GM12801 (cell line): ENCODE results near the gene ZNF354C.

Source experiments
- TF ChIP-seq, protein P1 (sequence below): IDR thresholded peaks from one replicate; pipeline ENCODE4 v1.5.1; 2011; ENCODE audit warnings: control low read depth; ENCODE audit not compliant: insufficient read length; ENCODE audit errors: extremely low read depth

The ZNF354C gene

DNA sequence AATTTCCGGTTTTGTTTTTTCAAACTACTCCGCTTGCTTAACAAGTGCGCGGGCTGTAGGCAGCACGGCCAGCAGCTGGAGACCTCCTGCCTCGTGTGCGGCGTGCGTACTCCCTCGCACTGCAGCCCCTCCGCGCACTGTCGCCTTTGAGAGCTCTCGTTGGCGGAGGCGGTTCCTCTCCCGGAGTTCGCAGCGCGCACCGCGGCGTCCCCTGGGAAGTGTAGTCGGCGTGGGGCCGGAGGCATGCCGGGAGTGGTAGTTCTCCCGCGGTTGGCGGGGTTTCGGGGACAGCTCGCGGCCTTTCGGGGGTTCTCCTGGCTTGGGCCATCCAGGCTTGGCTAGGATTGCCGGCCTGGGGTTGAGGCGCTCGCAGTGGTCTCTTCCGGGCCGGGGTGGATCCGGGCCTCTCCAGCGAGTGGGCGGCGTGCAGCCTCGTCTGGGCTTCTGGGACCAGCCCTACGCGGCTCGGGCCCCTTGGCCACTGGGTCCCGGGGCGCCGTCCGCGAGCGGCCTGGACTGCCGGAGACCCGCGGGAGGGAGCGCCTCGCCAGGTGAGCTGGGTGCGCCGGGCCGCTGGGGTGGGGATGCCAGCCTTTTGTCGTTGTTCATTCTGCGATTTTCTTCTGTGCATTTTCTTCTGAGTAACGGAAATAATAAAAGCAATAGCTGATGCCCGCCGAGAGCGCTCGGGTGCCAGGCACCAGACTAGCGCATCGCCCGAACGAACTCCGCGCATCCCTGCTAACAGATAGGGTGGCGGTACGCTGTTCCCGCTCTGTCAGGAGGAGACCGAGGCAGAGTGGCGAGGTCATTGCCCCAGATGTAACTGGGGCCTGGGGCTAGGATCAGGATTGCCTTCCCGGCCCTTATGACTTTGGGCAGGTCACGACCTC, at the start of gene ZNF354C:
Gene ZNF354C, plus strand, starts transcription at position 258 of the 893 bp plus-strand sequence. CDS start 1,696 bp downstream, outside the sequence.
- TF ChIP-seq, protein P1, sequence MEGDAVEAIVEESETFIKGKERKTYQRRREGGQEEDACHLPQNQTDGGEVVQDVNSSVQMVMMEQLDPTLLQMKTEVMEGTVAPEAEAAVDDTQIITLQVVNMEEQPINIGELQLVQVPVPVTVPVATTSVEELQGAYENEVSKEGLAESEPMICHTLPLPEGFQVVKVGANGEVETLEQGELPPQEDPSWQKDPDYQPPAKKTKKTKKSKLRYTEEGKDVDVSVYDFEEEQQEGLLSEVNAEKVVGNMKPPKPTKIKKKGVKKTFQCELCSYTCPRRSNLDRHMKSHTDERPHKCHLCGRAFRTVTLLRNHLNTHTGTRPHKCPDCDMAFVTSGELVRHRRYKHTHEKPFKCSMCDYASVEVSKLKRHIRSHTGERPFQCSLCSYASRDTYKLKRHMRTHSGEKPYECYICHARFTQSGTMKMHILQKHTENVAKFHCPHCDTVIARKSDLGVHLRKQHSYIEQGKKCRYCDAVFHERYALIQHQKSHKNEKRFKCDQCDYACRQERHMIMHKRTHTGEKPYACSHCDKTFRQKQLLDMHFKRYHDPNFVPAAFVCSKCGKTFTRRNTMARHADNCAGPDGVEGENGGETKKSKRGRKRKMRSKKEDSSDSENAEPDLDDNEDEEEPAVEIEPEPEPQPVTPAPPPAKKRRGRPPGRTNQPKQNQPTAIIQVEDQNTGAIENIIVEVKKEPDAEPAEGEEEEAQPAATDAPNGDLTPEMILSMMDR: no peak

DNA sequence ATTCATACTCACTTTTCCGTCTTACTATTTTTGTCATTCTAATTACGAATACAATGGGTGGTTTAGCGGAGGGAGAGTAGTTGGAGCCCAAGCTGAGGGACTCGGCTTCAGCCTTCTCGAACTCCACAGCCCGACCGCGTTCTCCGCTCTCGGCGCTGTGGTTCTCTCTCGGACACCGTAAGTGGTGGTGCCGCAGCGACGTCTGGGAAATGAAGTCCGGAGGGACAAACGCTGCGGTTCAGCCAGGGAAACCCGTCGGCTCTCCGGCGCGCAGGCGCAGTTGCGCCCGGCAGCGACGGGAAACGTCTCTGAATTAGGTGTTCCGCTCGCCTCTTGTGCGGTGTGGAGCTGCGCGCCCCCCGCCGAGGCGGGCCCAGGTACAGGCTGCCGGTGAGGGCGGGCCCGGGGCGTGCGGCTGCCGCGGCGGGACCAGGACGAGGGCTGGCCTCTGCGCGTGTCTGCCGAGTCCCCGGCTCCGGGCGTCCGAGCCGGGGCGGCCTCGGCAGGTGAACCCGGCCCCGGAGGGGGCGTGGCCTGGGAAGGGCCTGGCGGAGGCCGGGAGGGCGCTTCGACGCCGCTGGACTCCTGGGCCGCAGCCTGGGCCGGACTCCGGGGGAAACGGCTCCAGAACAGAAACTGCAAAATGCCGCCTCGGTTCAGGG, 36.5 kb upstream of the ZNF354C start, which contains the start of gene ZNF879:
Gene ZNF879, plus strand, starts transcription at position 277 of the 662 bp plus-strand sequence. CDS start 1,201 bp downstream, outside the sequence.
- TF ChIP-seq, protein P1: no peak

DNA sequence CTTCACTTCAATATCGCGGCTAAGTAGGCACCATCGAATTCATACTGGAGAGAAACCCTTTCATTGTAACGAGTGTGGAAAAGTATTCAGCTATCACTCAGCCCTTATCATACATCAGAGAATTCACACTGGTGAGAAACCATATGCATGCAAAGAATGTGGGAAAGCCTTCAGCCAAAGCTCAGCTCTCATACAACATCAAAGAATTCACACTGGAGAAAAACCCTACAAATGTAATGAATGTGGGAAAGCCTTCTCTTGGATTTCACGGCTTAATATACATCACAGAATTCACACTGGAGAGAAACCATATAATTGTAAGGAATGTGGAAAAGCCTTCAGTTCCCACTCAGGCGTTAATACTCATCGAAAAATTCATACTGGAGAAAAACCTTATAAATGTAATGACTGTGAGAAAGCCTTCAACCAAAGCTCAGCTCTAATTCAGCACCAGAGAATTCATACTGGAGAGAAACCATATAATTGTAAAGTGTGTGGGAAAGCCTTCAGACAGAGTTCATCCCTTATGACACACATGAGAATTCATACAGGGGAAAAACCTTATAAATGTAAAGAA, 27.1 kb upstream of the ZNF354C start:
- TF ChIP-seq, protein P1: no peak

DNA sequence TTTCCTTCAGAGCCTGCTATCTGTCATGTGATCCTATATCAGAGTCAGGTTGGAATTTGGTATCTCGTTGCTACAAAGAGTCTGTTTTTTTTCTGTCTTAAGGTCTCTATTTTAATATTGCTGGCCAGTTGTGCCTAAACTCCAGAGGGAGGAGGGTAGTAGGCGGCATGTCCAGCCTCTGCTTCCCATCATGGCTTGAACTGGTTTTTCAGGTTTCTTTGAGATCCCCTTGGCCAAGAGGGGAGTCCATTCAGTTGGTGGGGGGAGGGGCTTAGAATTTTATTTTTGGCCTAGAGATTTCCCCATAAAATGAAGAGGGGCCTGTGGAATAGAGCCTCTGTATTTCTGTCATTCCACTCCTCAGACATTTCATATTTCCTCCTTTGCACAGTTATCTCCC, 15.4 kb upstream of the ZNF354C start:
- TF ChIP-seq, protein P1: no peak

DNA sequence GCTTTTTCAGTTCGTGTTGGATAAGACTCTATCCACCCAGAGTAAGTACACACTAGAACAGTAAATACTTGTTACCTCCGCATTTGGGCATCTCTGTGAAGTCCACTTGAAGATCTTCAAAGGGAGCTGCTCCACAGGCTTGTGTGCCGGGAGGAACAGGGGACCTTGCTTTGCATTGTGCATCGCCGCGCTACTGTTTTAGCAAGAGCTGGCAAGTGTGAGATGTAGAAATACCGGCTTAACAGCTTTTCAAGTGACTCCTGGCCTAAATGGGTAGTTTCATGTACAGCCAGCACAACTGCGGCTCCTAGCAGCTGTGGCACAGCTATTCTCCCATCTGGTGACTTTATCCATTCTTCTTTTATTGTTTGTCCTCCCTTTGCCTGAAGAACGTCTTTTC, 8.4 kb upstream of the ZNF354C start:
- TF ChIP-seq, protein P1: no peak

DNA sequence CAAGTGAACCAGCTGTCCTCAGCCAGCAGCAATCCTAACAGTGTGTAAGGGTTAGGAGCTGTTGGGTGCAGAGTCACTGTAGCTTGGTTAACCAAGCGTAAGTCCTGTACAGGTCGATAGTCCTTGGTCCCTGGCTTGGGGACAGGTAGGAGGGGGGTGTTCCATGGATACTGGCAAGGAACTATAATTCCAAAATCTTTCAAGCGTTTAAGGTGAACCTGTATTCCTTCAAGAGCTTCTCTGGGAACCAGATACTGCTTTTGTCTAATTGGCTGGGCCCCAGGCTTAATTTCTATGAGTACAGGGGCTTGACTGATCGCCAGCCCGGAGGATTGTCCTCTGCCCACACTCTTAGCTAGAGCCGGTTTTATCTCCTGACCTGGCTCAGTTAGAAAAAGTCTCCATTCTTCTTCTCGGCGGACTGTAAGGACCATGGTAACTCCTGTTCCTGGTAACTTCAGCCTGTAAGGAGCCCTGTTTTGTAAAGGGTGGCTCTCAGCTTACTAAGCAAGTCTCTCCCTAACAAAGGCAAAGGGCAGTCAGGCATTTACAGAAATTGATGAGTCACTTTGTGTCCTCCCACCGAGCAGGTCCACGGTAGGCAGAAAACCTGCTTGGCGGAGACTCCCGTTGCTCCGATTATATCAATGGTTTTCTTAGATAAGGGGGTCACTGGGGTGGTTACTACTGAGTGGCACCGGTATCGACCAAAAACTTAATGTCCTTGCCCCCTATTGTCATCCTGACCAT, 6.0 kb upstream of the ZNF354C start:
- TF ChIP-seq, protein P1: no peak

DNA sequence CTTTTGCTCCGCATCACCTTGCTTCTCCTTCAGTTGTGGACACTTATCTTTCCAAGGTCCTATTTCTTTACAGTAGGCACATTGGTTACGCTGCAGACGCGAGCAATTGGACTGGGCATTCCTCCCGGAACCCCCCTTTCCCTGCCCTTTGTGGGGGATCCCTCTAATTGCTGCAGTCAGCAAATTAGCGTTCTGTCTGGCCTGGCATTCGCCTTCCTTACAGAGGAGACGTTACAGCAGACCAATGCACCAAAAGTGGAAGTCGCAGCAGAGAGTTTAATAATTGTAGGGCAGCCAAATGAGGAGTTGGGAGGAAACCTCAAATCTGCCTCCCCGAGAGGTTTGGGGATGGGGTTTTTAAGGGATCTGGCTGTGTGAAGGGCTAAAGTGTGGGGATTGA, 5.3 kb upstream of the ZNF354C start:
- TF ChIP-seq, protein P1: no peak
